G401 (cell line): ENCODE data around the gene PRSS12. TPM values are rescaled to one million over a fixed set of nuclear protein-coding genes. Genes with fewer than 3 reads are reported as not detected.
A peak's percentile ranks its signal among the peaks of the same experiment; 100 is the strongest.

Experiments
- DNase-seq: peaks from one replicate; pipeline ENCODE4 v3.0.0-alpha.2; 2015; ENCODE audit warnings: low spot score
- in situ Hi-C: cut with HindIII; loops from 2 replicates; pipeline ENCODE4 v1.10.0; 2016; ENCODE audit warnings: low sequenced_read_pairs, mixed read lengths
- total RNA-seq: library from RNA; depleted of rRNA; stranded (reverse); fragments of >200 nt; shearing (Covaris generic); gene quantifications from 2 replicates; pipeline ENCODE4 v1.2.3, GENCODE V29; 2014

The PRSS12 gene
- total RNA-seq, 1 experiment from 2014 or later = not detected

DNA sequence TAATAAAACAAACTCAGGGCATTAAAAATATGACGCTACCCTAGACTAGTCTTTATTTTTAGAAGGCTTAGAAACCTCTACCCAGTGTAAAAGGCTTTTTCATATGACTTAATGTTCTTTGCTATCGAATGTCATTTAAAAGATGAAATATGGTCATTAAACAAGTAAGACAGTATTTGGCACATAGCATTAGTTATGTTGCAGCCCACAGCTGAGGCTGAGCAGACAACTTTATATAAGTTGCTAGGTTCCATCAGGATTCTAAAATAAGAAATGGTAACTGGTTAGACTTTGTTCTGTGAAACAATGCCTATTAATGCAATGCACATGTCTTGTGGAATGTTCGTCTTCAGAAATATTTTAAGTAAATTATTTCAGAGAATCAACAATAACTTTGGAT is 10.4 kb upstream of the PRSS12 start:
- in situ Hi-C loops = no loop called here
- DNase-seq = no peak

DNA sequence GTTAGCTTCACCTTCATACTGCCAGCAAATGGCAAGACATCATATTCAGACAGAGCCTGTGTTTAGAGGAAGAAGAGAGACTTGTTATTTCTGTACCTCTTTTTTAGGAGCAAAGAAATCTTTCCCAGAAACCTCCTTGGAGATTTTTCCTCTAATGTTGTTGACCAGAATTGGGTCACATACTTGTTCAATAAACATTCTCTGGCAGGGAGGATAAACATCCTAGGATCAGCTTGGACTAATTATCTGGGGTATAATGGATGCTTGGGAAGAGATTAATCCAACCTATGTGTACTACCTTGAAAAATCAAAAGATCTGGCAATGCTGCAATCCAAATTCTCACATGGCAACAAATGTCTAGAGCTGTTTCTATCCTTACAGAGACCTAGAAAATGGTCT is 8.4 kb upstream of the PRSS12 start:
- in situ Hi-C loops = no loop called here
- DNase-seq = no peak

DNA sequence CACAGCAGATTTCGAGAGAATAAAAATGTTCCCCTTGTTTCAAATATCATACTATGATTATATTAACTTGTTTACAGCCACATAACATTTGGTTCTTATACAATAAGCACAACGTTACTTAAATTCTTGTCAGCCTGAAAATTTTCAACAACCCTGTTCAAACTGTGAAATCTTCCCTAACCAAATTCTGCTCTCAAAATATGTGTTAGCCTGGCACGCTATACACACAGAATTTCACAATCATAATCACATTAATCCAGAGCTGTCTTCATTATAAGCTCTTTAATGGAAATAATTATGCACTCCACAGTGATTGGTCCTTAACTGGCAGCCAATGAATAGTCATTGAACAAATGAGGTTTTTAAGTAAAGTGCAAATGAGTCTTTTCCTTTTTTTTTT is 7.3 kb upstream of the PRSS12 start:
- in situ Hi-C loops = no loop called here
- no peak for DNase-seq

DNA sequence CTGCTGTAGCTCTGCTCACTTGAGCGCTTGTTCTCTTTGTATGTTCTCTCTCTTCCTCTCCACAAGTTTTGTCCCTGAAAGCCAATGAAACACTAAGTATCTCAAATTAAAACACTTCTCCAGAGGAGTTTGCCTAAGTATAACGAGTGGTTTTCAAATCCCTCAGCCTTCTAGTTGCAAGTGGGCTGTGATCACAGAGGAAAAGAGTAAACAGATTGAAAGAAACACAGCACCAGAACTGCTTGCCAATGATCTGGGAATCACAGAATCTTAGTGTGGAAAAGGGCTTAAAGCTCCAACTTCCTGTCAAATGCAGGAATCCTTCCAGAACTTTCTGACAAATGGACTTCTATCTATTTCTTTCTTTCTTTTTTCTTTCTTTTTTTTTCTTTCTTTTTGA is 4.8 kb upstream of the PRSS12 start:
- no peak for DNase-seq
- in situ Hi-C loops = no loop called here

DNA sequence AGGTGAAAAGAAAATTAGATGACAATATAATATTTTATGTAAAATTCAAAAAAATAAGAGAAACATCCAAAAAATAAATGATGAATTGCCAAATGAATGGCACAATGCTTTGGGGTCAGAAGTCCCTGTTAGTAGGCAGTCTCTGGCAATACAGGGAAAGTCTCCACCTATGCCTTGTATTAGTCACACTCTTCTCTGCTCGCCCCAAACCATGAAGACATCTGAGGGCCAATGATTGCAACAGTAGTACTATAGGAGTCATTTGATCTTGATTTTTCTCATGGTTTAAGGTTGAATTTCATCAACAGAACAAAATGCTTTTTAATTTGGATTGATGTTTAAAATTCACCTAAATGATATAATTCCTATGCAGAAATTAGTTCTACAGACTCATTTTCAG is 3.9 kb upstream of the PRSS12 start:
- no peak for DNase-seq
- in situ Hi-C loops = no loop called here

DNA sequence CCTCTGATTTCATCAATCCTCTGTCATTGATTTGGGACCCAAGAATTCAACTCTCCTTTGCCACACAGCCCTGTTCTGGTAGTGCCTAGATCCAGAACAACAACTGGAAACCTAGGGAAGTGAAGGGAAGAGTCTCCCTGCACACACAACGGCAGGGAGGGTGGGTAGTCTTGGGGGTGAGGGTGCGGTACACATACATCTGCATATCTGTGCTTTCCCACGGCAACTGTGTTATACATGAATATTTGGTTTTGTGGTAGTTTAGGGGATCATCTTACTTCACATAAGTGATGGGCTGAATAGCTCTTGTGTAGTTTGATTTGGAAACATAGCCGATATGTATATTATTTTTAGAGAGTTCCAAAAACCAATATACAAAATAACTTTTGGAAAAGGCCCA is 3.3 kb upstream of the PRSS12 start:
- in situ Hi-C loops = no loop called here
- no peak for DNase-seq

DNA sequence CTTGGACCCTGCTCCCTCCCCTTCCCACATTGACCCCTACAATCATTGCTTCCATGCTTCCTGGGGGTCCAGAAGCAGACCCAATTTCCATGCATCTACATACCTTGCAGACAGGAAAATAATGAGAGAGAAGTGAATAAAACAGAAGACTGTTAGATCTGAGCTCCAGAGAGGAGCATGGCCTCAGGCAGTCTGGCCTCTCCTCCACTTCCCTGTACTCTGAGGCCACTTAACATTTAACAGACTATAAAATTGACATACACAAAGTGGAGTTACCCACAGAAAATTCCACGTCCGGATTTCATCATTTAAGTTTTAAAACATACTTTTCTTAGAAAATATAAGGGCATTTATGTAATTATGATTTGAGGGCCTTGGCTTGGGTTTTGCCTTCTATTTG is 2.1 kb upstream of the PRSS12 start:
- in situ Hi-C loops = no loop called here
- no peak for DNase-seq

DNA sequence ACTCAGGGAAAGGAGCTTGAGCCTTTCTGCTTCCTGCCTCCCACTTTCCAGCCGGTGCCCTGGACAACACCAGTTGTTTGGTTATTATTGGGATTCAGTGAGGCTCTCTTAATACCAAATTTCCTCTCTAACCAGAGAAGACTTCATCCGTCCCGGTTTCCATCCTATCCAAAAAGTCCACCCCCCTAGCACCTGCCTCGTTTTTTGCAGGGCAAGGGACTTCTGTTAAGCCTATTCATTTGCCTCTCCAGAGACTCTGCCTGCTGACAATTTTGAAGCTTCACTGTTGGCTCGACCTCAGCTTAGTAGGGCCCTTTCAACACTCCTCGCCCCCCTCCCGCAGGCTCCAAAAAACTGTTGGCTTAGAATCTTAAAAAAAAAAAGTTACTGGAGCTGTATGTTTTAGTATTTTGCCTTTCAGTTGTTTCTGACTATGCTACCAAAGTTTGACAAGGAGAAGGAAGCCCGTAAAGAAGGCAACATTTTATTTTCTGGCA is 779 bp upstream of the PRSS12 start:
- no peak for DNase-seq
- in situ Hi-C loops = no loop called here

DNA sequence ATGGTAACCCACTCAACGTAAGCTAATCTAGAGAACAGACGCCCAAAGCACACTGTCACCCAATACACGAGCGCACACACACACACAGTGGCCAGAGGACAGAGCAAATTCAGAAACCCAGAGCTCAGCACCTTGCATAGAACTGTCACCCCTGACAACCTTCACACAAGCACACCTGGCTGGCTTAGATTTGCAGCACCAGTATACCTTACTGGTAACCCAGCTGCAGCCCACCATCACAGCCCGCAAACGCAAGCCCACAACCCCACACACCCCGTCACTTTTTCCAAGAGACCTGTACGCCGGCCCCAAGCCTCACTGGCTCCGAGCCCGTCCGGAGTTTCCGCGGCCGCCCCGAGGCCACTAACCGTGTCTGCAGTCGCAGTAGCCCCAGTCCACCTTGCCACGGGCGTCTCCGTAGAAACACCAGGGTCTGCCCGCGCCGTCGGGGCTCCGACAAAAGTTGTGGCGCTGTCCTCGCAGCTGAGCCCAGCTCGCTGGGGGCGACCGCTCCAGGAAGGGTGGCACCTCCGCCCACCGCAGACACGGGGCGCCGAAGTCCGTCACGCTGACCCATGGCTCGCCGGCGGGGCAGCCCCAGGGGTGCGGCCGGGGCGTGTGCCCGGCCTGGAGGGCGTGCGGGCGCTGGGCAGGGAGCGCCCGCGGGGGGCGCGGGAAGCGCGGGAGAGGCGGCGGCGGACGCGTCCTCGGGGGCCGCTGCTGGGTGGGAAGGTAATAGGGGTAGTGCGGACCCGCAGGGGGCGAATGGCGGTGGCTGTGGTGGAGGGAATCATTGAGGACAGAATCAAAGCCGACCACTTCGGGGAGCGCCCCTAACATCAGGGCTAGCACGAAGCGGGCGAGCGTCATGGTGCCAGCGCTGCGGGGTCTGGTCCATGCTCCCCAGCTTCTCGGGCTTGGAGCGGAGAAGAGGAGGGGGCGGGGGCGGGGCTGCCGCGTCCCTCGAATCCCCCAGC is 664 bp downstream of the PRSS12 start:
- DNase-seq = peak; percentile 13
- in situ Hi-C loops = no loop called here

DNA sequence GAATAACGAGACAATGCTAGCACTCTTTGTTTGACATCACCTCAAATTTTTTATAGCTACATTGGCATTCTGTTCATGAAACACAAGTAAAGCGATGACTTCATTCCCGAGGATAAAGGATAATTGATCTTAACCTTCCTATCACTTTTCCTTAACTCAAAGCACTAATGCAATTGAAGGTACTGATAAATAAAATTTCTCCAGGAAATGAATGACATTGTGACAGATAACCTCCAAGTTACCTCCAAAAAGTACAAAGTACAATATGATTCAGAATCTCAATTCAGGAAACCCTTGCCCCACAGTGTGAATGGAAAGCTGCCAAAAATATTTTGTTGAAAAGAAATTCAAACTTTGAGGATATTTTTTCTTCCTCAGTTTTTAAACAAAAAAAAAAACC is 1.8 kb downstream of the PRSS12 start:
- DNase-seq = no peak
- in situ Hi-C loops = no loop called here

DNA sequence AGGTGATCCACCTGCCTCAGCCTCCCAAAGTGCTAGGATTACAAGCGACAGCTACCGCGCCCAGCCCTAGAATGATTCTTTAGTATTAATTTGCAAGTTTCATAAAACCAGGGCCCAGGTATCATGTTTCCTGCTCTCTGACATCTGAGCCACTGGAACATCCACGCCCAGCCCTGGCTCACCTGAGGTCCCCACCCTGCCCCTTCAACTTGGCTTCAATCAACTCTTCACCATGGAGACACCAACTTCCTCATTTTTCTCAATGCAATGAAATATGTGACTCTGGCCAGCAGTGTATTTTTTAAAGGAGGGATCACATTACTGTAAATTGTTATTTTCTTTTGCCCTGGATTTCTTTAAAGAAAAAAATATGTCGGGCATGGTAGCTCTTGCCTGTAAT is 3.9 kb downstream of the PRSS12 start:
- no peak for DNase-seq
- in situ Hi-C loops = no loop called here

DNA sequence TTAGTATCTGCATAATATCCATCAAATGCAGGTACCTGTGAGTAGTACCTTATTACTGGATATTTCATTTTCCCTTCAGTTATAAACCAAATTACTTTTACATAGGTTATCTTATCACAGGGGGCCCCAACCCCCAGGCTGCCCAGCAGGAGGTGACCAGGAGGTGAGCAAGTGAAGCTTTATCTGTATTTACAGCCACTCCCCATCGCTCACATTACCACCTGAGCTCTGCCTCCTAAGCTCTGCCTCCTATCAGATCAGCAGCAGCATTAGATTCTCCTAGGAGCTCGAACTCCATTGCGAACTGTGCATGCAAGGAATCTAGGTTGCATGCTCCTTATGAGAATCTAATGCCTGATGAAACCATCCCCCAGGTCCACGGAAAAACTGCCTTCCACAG is 6.3 kb downstream of the PRSS12 start:
- no peak for DNase-seq
- in situ Hi-C loops = no loop called here

DNA sequence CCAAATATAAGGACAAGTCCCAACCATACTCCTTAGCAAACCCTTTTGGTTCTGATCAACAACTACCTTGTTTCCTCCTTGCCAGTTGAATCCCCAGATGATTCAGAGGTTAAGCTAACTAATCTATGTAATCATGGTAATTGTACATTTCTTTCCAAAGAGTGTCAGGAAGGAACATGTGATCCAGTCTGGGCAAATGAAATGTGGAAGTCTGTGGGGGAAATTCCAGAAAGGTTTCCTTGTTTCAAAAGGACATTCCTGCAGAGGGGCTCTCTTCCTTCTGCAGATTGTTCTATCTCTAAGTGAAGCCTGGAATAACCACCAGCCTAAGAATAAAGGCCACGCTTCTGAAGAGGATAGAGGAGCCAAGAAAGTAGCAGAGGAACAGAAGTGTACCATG is 7.0 kb downstream of the PRSS12 start:
- no peak for DNase-seq
- in situ Hi-C loops = no loop called here

DNA sequence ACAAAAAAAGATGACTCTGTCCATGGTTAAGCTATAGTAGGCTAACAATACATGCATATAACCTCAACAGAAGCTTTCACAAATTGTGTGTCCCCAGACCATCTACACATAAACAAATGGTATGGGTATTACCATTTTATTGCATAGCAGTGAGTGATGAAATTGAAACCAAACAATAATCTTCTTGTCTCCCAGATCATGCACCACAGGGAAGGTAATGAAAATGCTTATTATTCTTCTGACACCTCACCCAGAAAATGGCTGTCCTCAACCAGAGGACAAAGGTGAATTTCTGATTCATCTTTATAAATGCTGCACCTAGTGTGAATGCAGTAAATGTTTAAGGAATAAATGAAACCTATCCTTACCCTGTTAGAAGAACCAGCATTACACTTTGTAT is 8.0 kb downstream of the PRSS12 start:
- in situ Hi-C loops = no loop called here
- DNase-seq = no peak

DNA sequence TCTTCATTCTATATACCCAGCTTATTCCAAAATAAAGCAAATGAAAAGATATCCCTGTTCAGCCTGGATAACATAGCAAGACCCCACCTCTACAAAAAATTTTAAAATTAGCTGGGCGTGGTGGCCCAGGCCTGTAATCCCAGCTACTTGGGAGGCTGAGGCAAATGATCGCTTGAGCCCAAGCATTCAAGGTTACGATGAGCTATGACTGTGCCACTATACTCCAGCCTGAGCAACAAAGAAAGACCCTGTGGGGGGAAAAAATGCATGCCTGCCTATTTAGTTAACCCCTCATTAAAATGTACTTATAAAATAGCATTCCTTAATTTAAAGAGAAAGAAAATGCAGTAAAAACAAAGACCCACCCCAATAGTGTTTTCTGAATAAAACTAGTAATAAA is 9.3 kb downstream of the PRSS12 start:
- no peak for DNase-seq
- in situ Hi-C loops = no loop called here

DNA sequence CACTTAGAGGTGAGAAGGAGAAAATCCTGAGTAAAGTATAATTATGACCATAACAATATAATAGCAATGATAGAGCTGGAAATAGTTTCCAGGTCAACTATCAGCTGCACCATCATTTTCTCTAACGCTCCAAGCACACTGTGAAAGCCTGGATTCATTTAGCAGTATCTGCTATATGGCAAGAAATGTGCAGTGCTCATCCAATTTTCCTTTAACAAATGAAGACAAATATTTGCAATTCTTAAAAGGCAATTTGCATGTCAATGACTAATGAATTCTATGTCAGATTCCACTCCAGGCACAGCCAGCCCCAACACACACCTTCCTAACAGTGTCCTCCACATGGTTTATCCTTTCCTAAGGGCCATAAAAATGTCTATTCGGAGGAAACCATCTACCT is 12.7 kb downstream of the PRSS12 start:
- DNase-seq = no peak
- in situ Hi-C loops = no loop called here

DNA sequence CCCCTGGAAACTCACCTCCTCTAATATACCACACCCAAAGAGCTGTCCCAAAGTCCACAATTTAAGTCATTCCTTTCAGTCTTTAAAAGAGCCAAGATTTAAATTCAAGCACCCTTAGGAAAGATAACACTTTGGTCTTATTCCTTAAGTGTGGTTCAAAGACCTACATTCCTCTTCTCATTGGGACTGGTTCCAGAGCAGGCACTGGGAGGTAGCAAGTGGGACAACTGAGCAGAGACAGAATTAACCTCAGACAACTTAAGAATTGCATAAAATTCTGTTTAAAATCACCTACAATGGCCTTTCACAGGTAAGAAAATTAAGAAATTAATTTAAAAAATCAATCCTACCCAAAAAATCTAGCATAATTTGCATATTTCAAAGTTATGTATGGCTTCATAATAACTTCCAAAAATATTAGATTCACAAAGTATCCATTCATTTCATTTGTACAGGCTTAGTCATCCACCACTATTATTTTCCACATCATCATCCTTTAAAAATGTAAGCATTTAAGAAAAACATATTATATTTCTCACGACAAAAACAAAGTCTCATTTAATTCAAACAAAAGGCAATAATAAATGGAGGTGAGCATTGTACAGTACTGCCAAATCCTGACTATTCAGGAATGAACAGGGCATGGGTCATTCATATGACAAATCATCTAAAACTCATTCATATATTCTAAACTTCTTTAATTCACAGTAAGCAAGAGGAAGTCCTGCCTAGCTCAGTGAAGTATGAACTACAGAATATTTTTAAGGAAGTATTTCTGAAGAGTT is 13.6 kb downstream of the PRSS12 start:
- DNase-seq = no peak
- in situ Hi-C loops = no loop called here

DNA sequence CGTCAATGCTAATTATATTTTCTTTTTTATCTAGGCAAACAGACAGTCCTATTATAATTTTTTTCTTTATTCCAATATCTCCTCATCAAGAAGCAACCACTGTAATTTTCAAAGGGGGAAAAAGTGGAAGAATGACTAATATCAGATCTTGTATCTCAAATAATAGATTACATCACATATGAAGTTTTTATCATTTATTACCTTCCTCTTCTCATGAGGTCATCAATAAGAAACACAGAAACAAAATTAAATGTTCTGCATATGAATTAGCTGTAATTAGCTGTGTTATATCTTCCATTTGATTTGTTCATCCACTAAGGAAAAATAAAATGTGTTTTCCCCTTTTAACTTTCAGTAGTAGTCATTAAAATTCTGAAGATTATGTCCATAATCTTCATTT is 14.3 kb downstream of the PRSS12 start:
- in situ Hi-C loops = no loop called here
- no peak for DNase-seq

DNA sequence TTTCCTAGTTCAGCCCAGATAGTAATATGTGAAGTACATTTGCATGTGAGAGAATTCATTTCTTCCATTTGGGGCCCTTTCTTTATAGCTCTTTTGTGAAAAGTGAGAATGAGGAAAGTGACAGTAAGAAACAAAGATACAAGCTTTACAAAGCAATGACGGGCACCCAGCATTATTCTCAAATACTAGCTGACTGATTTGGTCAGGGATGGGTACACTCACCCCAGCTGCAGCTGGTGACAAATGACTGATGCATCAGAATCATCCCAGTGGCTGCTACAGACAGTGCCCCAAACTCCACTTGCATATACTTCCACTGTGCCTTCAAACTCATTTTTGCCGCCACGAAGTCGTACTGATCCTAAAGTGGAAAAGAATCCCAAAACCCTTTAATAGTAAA is 14.8 kb downstream of the PRSS12 start:
- DNase-seq = no peak
- in situ Hi-C loops = no loop called here

DNA sequence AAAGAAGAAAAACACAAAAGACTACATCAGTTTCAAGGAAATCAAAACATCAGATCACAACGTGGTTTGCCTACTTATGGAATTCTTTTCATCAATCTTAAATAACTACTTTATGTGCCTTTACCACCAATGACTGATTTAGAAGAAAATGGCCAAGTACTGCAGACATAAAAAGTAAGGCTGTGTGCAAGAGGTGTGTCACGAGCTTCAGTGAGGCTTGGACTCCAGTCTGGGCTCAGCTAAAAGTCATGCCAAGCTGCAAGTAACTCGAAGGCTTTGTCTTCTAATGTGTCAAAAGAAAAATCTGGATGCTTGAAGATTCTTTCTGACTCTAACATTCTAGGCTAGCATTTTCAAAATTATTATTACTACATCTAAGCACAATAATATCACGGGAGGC is 17.0 kb downstream of the PRSS12 start:
- in situ Hi-C loops = no loop called here

More for the DNA sequence above, 17.0 kb downstream of the PRSS12 start:
- DNase-seq = no peak
